ENCODE results near the gene PELI1.

- TF ChIP-seq ESRRG (CRISPR knock-in tag; IDR thresholded peaks at IDR 0.05) (no peak), TOX (CRISPR knock-in tag; IDR thresholded peaks at IDR 0.05; ENCODE audit: borderline replicate concordance) (no peak), GLIS3 (CRISPR knock-in tag; IDR thresholded peaks at IDR 0.05) (no peak), PPARA (CRISPR knock-in tag; IDR thresholded peaks at IDR 0.05; ENCODE audit: borderline replicate concordance) (no peak), ZFP3 (CRISPR knock-in tag; IDR thresholded peaks at IDR 0.05) (no peak), ZNF8 (CRISPR knock-in tag; IDR thresholded peaks at IDR 0.05) (no peak), ZFP30 (CRISPR knock-in tag; IDR thresholded peaks at IDR 0.05) (no peak), ZNF565 (CRISPR knock-in tag; conservative IDR thresholded peaks at IDR 0.05; ENCODE audit: low read depth) (no peak)
These were observed 89.9 kb downstream of the PELI1 start for GRCh38 chr2:64054161-64054915.

Measured in SK-N-SH treated with all-trans-retinoic acid at 6 μM for 48 hours (cell line).